Choroid plexus epithelial cell (primary cell): ENCODE results near the gene GRID2.

Experiments
- DNase-seq: peaks from one replicate; pipeline ENCODE4 v3.0.0-alpha.2; 2010; ENCODE audit warnings: low read depth
- H3K4me3 ChIP-seq: 2 replicates; pipeline ENCODE4 v1.5.1; 2011; ENCODE audit warnings: low read depth, mild to moderate bottlenecking, control low read depth, low read length, moderate library complexity
- CTCF ChIP-seq: conservative IDR thresholded peaks from 2 replicates; pipeline ENCODE4 v1.5.1; 2011; ENCODE audit warnings: low read depth, mild to moderate bottlenecking, control low read depth, inconsistent platforms, low read length, moderate library complexity

GRID2 gene

GRCh38 chr4:92497141-92497540, 193.4 kb downstream of the GRID2 start:
- no peak overlapping the region for H3K4me3 ChIP-seq
- TF ChIP-seq CTCF = no peak
- no peak for DNase-seq

- TF ChIP-seq CTCF = no peak
- no peak for DNase-seq
- no peak overlapping the region for H3K4me3 ChIP-seq
Measured at GRCh38 chr4:92501456-92501855, 197.7 kb downstream of the GRID2 start.

DNA sequence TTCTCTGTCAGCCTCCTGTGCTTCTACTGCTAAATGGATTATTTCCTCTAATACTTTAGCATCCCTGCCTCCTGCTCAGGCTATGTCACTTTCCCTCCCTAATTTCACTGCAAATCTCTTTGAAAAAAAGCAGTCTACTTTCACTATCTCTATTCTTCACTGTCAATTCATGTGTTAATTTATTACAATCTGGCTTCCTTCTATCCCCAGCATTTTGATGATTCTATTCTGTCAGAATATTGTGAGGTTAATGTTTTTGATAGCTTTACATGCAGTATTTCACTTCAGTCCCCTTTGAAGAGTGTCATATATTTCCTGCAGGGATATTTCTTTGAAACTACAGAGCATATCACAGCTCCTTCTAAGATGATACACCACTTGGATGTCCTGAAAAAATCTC, 203.2 kb downstream of the GRID2 start:
- H3K4me3 ChIP-seq = no peak overlapping the region

DNA sequence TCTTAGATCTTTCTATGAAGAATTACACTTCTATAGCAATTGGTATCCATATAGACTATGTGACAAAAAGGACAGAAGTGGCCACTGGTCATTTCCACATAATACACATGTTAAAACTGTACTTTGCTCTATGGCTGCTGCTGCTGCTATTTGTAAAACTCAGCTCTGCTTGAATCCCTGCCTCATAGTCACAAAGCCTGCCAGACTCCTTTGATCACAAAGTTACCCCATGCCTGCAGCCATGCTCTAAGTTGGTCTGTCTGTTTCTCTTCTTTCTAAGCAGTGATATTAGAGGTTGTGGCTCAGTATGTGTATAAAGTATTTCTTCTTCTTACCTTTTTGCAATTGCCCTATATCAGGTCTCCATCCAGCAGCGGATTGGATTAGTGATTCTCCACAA, 210.9 kb downstream of the GRID2 start:
- DNase-seq = no peak
- no peak for TF ChIP-seq CTCF
- no peak overlapping the region for H3K4me3 ChIP-seq

More for the DNA sequence above, 203.2 kb downstream of the GRID2 start:
- TF ChIP-seq CTCF = no peak
- no peak for DNase-seq

DNA sequence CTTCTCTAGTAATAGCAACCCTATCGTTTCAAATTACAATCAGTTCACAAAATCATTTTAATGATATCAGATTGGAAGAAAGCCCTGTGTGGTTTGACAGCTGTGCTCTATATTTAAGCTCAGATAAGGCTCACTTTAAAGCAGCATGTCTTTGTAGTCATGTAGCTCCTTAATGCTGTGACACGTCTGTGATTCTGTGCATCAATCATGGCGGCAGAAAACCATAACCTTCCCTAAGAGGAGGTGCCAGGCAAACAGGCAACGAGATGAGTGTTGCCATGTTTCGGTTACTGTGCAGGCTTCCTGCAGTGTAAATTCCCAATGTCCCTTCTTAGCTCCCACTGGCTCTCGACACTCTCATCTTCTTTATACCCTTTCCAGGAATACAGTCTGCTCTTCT, 212.7 kb downstream of the GRID2 start:
- no peak for DNase-seq
- no peak for TF ChIP-seq CTCF
- no peak overlapping the region for H3K4me3 ChIP-seq

- DNase-seq = no peak
- no peak overlapping the region for H3K4me3 ChIP-seq
- TF ChIP-seq CTCF = no peak
Measured at GRCh38 chr4:92519727-92520126, 216.0 kb downstream of the GRID2 start.

DNA sequence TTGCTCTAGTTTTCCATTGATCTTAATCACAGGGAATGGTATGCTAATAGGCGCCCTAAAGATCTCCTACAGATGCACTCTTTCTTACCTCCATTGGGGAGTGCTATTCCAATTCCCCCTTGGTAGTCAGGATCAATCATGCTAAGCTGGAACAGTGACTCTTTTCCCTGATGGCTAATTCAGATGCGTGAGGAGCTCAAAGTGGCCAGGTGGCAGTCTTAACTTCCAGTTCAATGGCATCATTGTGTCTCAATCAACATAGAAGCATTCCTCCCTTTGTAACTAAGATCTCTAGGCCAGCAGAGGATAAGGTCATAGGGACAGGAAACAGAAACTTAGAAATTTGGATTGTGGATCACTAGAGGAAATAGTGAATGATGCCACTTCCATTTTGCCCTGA, 216.8 kb downstream of the GRID2 start:
- no peak for DNase-seq
- TF ChIP-seq CTCF = no peak
- H3K4me3 ChIP-seq = no peak overlapping the region
